Smooth muscle cell (in vitro differentiated cells): ENCODE data around the gene SBF2. TPM values are rescaled to one million over a fixed set of nuclear protein-coding genes. Genes with fewer than 3 reads are reported as not detected.

Source experiments
- DNase-seq: peaks from one replicate; lab custom pipeline; 2025; ENCODE audit not compliant: unreplicated experiment; lab: John Stamatoyannopoulos, UW
- H2AFZ ChIP-seq: fragments of 200-600 bp; sonication (generic); 2 replicates; pipeline ENCODE4 v1.6.0; 2016; ENCODE audit warnings: antibody characterized with exemption, low read depth, mild to moderate bottlenecking
- H3F3A ChIP-seq: fragments of 200-600 bp; sonication (generic); 2 replicates; pipeline ENCODE4 v1.6.0; 2017; ENCODE audit warnings: antibody characterized with exemption, low read depth
- H3K27ac ChIP-seq: fragments of 200-600 bp; sonication (generic); 2 replicates; pipeline ENCODE4 v1.5.1; 2016; ENCODE audit warnings: low read depth, mild to moderate bottlenecking
- H3K27me3 ChIP-seq: fragments of 200-600 bp; sonication (generic); 2 replicates; pipeline ENCODE4 v1.6.1; 2016; ENCODE audit warnings: low read depth, mild to moderate bottlenecking
- H3K36me3 ChIP-seq: fragments of 200-600 bp; sonication (generic); 2 replicates; pipeline ENCODE4 v1.5.1; 2016; ENCODE audit warnings: low read depth
- H3K4me1 ChIP-seq: fragments of 200-600 bp; sonication (generic); 2 replicates; pipeline ENCODE4 v1.5.1; 2016; ENCODE audit warnings: low read depth
- H3K4me2 ChIP-seq: fragments of 200-600 bp; sonication (generic); 2 replicates; pipeline ENCODE4 v1.6.0; 2016; ENCODE audit warnings: mild to moderate bottlenecking
- H3K4me3 ChIP-seq: fragments of 200-600 bp; sonication (generic); 2 replicates; pipeline ENCODE4 v1.5.1; 2016; ENCODE audit warnings: mild to moderate bottlenecking
- H3K79me2 ChIP-seq: fragments of 200-600 bp; sonication (generic); 2 replicates; pipeline ENCODE4 v1.6.0; 2016; ENCODE audit warnings: low read depth, mild to moderate bottlenecking
- H3K9ac ChIP-seq: fragments of 200-600 bp; sonication (generic); 2 replicates; pipeline ENCODE4 v1.6.0; 2016; ENCODE audit warnings: low read depth
- H3K9me3 ChIP-seq: fragments of 200-600 bp; sonication (generic); replicated peaks from 2 replicates; pipeline ENCODE4 v1.5.1; 2016; ENCODE audit warnings: low read depth
- H4K20me1 ChIP-seq: fragments of 200-600 bp; sonication (generic); 2 replicates; pipeline ENCODE4 v1.6.0; 2016; ENCODE audit warnings: low read depth
- WGBS: methylation state at CpG from one replicate; pipeline ENCODE4 v1.1.7; 2016; ENCODE audit warnings: low lambda C conversion rate; 5-methylcytosine and 5-hydroxymethylcytosine counted together
- polyA plus RNA-seq: library from polyadenylated mRNA; unstranded; fragments of >200 nt; fragmentation: Nextera tagmentation; extraction: Ambion mirVana; gene quantifications from 2 replicates; pipeline ENCODE4 v1.2.1, GENCODE V29; 2016
- total RNA-seq: library from RNA; depleted of rRNA; stranded (reverse); fragments of >200 nt; gene quantifications from 2 replicates; pipeline ENCODE4 v1.2.3, GENCODE V29; 2014
- TF ChIP-seq, protein P1 (sequence below): fragments of 200-600 bp; sonication (generic); IDR thresholded peaks from 2 replicates; pipeline ENCODE4 v1.5.1; 2017; ENCODE audit warnings: borderline replicate concordance, mild to moderate bottlenecking, antibody characterized with exemption; ENCODE audit not compliant: insufficient read depth, poor library complexity, severe bottlenecking

The SBF2 gene
- total and polyA plus RNA-seq, 2 experiments from 2014 or later = 19.0 to 80.7 TPM

DNA sequence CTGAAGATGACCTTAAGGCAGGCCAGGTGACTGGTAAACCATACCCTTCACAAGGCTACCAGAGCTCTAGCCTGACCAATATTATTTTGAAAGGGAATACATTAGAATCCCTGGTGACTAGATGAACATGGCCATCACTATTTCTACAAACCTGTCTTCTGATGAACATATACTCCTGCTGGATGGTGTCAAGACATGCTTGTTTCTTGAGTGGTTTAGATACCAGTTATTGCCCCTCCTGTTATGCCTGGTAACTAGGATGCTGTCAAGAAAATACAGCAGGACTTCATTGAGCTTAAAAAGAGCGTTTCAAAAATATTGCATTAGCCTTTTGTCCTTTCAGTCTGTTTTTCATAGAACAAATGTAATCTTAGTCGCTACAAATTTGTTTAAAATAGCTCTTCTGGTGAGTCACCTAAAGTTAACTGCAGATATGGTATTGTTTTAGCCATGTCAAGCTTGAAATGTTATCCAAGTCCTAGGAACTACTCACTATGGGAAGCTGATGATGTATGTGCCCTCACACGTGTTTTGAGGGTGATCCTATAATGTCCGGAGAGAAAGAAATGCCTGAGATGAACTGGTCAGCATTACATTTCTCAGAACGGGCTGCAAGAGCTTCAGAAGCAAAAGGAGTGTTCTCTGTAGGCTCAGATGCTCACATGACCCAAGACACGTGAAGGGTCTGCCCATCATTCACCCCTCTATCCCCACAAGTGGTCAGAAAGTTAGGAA lies 31.4 kb upstream of the SBF2 start:
- Histone ChIP-seq H3K27ac (no peak overlapping the region), H3K9ac (no peak overlapping the region), H3K4me1 (peaks cover 16% of the 10 kb centered on the region), H3K27me3 (no peaks in the 10 kb centered on the region), H4K20me1 (no peaks in the 10 kb centered on the region), H3K4me3 (no peak overlapping the region), H3F3A (no peaks in the 10 kb centered on the region), H3K36me3 (no peaks in the 10 kb centered on the region), H3K9me3 (no peaks in the 10 kb centered on the region), H3K4me2 (no peak overlapping the region), H2AFZ (no peak overlapping the region), H3K79me2 (no peaks in the 10 kb centered on the region)
- TF ChIP-seq, protein P1, sequence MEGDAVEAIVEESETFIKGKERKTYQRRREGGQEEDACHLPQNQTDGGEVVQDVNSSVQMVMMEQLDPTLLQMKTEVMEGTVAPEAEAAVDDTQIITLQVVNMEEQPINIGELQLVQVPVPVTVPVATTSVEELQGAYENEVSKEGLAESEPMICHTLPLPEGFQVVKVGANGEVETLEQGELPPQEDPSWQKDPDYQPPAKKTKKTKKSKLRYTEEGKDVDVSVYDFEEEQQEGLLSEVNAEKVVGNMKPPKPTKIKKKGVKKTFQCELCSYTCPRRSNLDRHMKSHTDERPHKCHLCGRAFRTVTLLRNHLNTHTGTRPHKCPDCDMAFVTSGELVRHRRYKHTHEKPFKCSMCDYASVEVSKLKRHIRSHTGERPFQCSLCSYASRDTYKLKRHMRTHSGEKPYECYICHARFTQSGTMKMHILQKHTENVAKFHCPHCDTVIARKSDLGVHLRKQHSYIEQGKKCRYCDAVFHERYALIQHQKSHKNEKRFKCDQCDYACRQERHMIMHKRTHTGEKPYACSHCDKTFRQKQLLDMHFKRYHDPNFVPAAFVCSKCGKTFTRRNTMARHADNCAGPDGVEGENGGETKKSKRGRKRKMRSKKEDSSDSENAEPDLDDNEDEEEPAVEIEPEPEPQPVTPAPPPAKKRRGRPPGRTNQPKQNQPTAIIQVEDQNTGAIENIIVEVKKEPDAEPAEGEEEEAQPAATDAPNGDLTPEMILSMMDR = no peak
- 60% methylated on average over 6 of the region's 6 CpGs for WGBS
- DNase-seq = no peak

DNA sequence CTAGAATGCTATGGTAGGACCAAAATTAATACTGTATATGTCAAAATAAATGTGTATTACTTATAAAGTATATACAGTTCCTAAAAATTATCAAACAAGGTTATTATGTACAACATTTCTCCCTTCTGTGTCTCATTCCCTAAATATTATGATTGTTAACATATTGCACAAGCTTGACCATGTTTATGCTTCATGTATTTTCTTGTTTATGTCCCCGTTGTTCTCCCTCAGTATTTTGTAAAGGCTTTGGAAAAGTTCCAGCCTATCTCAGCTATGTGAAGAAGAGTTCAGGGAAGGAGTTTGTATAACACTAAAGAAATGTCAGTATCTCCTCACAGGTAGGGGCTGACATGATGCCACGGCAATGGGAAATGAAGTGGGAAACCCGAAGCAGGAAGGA lies 30.5 kb upstream of the SBF2 start:
- no peak for DNase-seq
- Histone ChIP-seq H3K36me3 (no peaks in the 10 kb centered on the region), H2AFZ (no peak overlapping the region), H3K27me3 (no peaks in the 10 kb centered on the region), H3K4me3 (no peak overlapping the region), H3F3A (no peaks in the 10 kb centered on the region), H3K9ac (no peak overlapping the region), H3K79me2 (no peaks in the 10 kb centered on the region), H3K27ac (no peak overlapping the region), H4K20me1 (no peaks in the 10 kb centered on the region), H3K9me3 (no peaks in the 10 kb centered on the region), H3K4me1 (peaks cover 16% of the 10 kb centered on the region), H3K4me2 (no peak overlapping the region)
- TF ChIP-seq, protein P1 = no peak
- 87% methylated on average over 3 of the region's 3 CpGs for WGBS

DNA sequence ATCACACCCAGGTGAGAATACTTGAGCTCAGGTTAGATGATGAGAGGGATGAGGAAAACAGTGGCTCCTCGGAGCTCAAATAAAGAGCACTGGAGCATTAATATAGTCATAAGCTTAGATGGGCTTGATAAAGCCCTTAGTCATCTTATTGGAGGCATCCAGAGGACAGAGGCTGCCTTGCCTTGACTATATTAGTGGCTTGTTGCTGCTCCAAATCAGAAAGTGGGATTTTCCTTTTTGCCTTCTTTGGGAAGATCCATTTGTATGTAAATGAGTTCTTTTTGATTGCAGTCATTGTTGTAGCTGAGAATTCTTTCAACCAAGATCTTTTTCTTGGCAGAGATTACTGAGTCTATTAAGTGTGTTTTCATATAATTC lies 29.8 kb upstream of the SBF2 start:
- Histone ChIP-seq H3K27ac (no peak overlapping the region), H3F3A (no peaks in the 10 kb centered on the region), H3K9ac (no peak overlapping the region), H3K27me3 (no peaks in the 10 kb centered on the region), H3K79me2 (no peaks in the 10 kb centered on the region), H2AFZ (no peak overlapping the region), H3K9me3 (no peaks in the 10 kb centered on the region), H3K4me3 (no peak overlapping the region), H4K20me1 (no peaks in the 10 kb centered on the region), H3K4me2 (no peak overlapping the region), H3K4me1 (peaks cover 16% of the 10 kb centered on the region), H3K36me3 (no peaks in the 10 kb centered on the region)
- no peak for DNase-seq
- 55% methylated on average over 1 of the region's 1 CpG for WGBS
- TF ChIP-seq, protein P1 = no peak
